Measurements from ENCODE around the gene ACTA1. TPM values are rescaled to one million over a fixed set of nuclear protein-coding genes. Genes with fewer than 3 reads are reported as not detected.

The ACTA1 gene
- total and polyA plus RNA-seq, 2 of the 8 experiments (the other 6 are each of a cell fraction or from before 2014, with no cell fraction given): 23.5 to 58.2 TPM

GRCh38 chr1:229385853-229386456, 47.9 kb downstream of the ACTA1 start:
- Histone ChIP-seq H3K23me2 (ENCODE audit: low read depth, low read length) (no peaks in the 10 kb centered on the region), H3K9ac (replicated peaks in 1 of 4; ENCODE audit: extremely low read depth in 1 of 4, low read depth in 3 of 4, low read length in 3 of 4) (no peak overlapping the region), H4K5ac (ENCODE audit: insufficient read length, low read depth, low read length) (no peak overlapping the region), H3K23ac (ENCODE audit: insufficient read length) (no peak overlapping the region), H3K79me2 (ENCODE audit: control insufficient read depth in 1 of 2, insufficient read depth in 2 of 2, low read length in 2 of 2) (no peaks in the 10 kb centered on the region), H3K56ac (replicated peaks; ENCODE audit: insufficient read length, low read depth, low read length) (no peak overlapping the region), H2BK12ac (ENCODE audit: low read depth, low read length) (peak overlapping the region; percentile 34; the same call in 1 of the 2 replicates), H2BK15ac (ENCODE audit: low read length) (no peak overlapping the region), H2BK5ac (ENCODE audit: low read depth, low read length) (no peak overlapping the region), H3K9me3 (ENCODE audit: insufficient read depth in 2 of 2, low read depth in 1 of 2, low read length in 1 of 2) (no peaks in the 10 kb centered on the region), H2AFZ (ENCODE audit: low read length) (0 out of 2 replicates have a peak overlapping the region, but pooled peaks have one; percentile 9), H3K4me2 (ENCODE audit: insufficient read depth in 1 of 2, low read depth in 2 of 2, low read length in 2 of 2) (no peak overlapping the region), H4K8ac (ENCODE audit: extremely low read depth, insufficient read depth, low read length) (no peak overlapping the region; the same call in 1 of the 2 replicates), H3K18ac (ENCODE audit: extremely low read depth, low read length) (no peak overlapping the region), H3K36me3 (ENCODE audit: control insufficient read depth in 2 of 4, insufficient read depth in 4 of 4, low read length in 3 of 4) (no peaks in the 10 kb centered on the region), H2BK20ac (ENCODE audit: low read length) (no peak overlapping the region), H2BK120ac (replicated peaks; ENCODE audit: low read depth, low read length) (no peak overlapping the region), H3K4me1 (replicated peaks in 1 of 4; ENCODE audit: control insufficient read depth in 3 of 4, insufficient read depth in 4 of 4, low read length in 3 of 4) (peaks cover 7 to 12% (median 9%) of the 10 kb centered on the region in 4 experiments), H4K20me1 (replicated peaks in 1 of 2; ENCODE audit: control insufficient read depth in 1 of 2, insufficient read depth in 2 of 2, low read length in 2 of 2) (no peaks in the 10 kb centered on the region), H3K27me3 (replicated peaks in 1 of 4; ENCODE audit: control insufficient read depth in 3 of 4, extremely low read depth in 1 of 4, insufficient read depth in 3 of 4, low read length in 3 of 4) (no peaks in the 10 kb centered on the region), H2AK5ac (ENCODE audit: low read depth, low read length) (no peak overlapping the region), H3K27ac (ENCODE audit: low read depth, low read length) (no peak overlapping the region), H4K91ac (replicated peaks; ENCODE audit: insufficient read length, low read length) (peak overlapping the region; percentile 22), H3K14ac (ENCODE audit: insufficient read length) (no peak overlapping the region), H3K4ac (replicated peaks; ENCODE audit: insufficient read length, low read depth, low read length) (no peak overlapping the region), H3K79me1 (ENCODE audit: low read depth, low read length) (no peaks in the 10 kb centered on the region), H3K4me3 (ENCODE audit: extremely low read depth in 1 of 4, insufficient read depth in 2 of 4, low read depth in 3 of 4, low read length in 4 of 4) (no peak overlapping the region)
- no peak for FAIRE-seq
- TF ChIP-seq MAX (IDR thresholded peaks at IDR 0.05): no peak
- TF ChIP-seq SAP30 (IDR thresholded peaks at IDR 0.05; ENCODE audit: insufficient read depth, insufficient replicate concordance, low read length): no peak
- no peak for TF ChIP-seq RAD21 (IDR thresholded peaks at IDR 0.05 in 1 of 2, conservative IDR thresholded peaks at IDR 0.05 in 1 of 2; ENCODE audit: low read depth in 2 of 2, low read length in 2 of 2)
- TF ChIP-seq NRF1 (IDR thresholded peaks at IDR 0.05; ENCODE audit: low read depth, low read length): no peak
- TF ChIP-seq BACH1 (IDR thresholded peaks at IDR 0.05; ENCODE audit: low read length): no peak
- ChIA-PET CTCF (ENCODE audit: partially characterized antibody) (interaction anchor here (1.4 kb wide), 1 partner anchor 18 kb away, joined by 5 read pairs; no protein-coding TSS in a partner anchor), POLR2A (ENCODE audit: partially characterized antibody) (no interaction called here)
- no peak for DNase-seq (ENCODE audit: low read depth in 1 of 2, low spot score in 2 of 2)
- 89% methylated on average over 8 of the region's 8 CpGs; no CpG with 5 or more reads in 1 of the 2 experiments for WGBS, 2 experiments (ENCODE audit: extremely low coverage in 1 of 2, insufficient coverage in 1 of 2, insufficient read length in 1 of 2, insufficient replicate concordance in 2 of 2, low coverage in 1 of 2, low lambda C conversion rate in 2 of 2, missing lambda C conversion rate in 1 of 2)

Measured in H1 (cell line).